Right lobe of liver (tissue), 4 donors: ENCODE results near the gene RHO.

Source experiments
- POLR2A ChIP-seq: fragments of 450-650 bp; IDR thresholded peaks from one replicate; pipeline ENCODE4 v1.6.1; 2017; ENCODE audit warnings: antibody characterized with exemption, mild to moderate bottlenecking
- TF ChIP-seq, protein P1 (sequence below), 4 donors: fragments of 200-600 bp in 3 of 4; fragments of 450-650 bp in 1 of 4; IDR thresholded peaks; one replicate each; pipeline versions ENCODE4 v1.5.1 to v1.8.0; 2016 to 2022; ENCODE audit warnings: antibody characterized with exemption in 4 of 4, mild to moderate bottlenecking in 2 of 4
- donor health status: DM: no; HTN: no; CAD: no.
- donor health status: DM: no; HTN: no; CAD: no.
- donor health status: DM: no; HTN: yes; CAD: no.

DNA sequence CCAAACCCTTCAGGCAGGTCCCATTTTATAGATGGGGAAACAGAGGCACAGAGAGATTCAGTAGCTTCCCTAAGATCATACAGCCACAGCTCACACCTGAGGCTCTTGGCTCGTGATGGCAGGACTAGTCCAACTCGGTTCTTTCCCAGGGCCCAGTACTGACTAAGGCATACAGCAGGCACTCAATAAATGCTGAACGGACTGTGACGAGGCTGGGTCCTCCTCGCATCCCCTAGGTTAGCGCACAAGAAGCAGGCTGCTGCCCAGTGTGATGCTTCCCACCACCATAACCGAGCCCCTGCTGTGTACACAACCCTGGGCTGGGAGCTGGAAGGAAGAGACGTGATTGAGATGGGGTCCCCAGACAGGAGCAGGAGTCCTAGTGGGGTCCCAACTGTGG is 53.2 kb downstream of the RHO start:
- TF ChIP-seq POLR2A, result no peak
- TF ChIP-seq, protein P1, sequence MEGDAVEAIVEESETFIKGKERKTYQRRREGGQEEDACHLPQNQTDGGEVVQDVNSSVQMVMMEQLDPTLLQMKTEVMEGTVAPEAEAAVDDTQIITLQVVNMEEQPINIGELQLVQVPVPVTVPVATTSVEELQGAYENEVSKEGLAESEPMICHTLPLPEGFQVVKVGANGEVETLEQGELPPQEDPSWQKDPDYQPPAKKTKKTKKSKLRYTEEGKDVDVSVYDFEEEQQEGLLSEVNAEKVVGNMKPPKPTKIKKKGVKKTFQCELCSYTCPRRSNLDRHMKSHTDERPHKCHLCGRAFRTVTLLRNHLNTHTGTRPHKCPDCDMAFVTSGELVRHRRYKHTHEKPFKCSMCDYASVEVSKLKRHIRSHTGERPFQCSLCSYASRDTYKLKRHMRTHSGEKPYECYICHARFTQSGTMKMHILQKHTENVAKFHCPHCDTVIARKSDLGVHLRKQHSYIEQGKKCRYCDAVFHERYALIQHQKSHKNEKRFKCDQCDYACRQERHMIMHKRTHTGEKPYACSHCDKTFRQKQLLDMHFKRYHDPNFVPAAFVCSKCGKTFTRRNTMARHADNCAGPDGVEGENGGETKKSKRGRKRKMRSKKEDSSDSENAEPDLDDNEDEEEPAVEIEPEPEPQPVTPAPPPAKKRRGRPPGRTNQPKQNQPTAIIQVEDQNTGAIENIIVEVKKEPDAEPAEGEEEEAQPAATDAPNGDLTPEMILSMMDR (IDR thresholded peaks at IDR 0.05), result no peak
